B cell (primary cell): Measurements from ENCODE around the gene SLC9C2. TPM values are rescaled to one million over a fixed set of nuclear protein-coding genes. Genes with fewer than 3 reads are reported as not detected.

Experiments used
- ATAC-seq: fragments of 200-7000 bp; cut with Tn5 transposase; one replicate; pipeline ENCODE4 v1.10.0; 2021; ENCODE audit warnings: low read depth, mild to moderate bottlenecking, moderate number of reproducible peaks, moderate library complexity
- CTCF ChIA-PET: fragments of 350-600 bp; sonication (Branson Sonifier 250); formaldehyde crosslinking; loops from one replicate; lab custom pipeline; 2021; ENCODE audit warnings: antibody characterized with exemption, inconsistent platforms; lab: Charles Lee
- POLR2A ChIA-PET: fragments of 350-600 bp; sonication (Branson Sonifier 250); formaldehyde crosslinking; loops from one replicate; lab custom pipeline; 2021; ENCODE audit warnings: antibody characterized with exemption; lab: Charles Lee
- DNase-seq: peaks from one replicate; pipeline ENCODE4 v3.0.0; 2013
- H2AFZ ChIP-seq: 2 replicates; pipeline ENCODE4 v1.6.1; 2012; ENCODE audit warnings: mild to moderate bottlenecking, low read depth, low read length; ENCODE audit not compliant: insufficient read depth, poor library complexity, severe bottlenecking
- H3K27ac ChIP-seq, 2 donors: 1 replicate in 1 of 2; 2 replicates in 1 of 2; pipeline ENCODE4 v1.5.1; 2012 to 2013; ENCODE audit warnings: low read length in 2 of 2, mild to moderate bottlenecking in 2 of 2, moderate library complexity in 1 of 2
- H3K27me3 ChIP-seq, 4 experiments: fragments of 200-600 bp in 1 of 4; sonication (generic) in 1 of 4; replicated peaks in 1 of 4; 1 replicate in 2 of 4; 2 replicates in 2 of 4; pipeline versions ENCODE4 v1.6.1 to v1.7.0; 2013 to 2016; ENCODE audit warnings: low read length in 3 of 4, mild to moderate bottlenecking in 2 of 4, mixed read lengths in 1 of 4, moderate library complexity in 1 of 4; ENCODE audit not compliant: insufficient read depth in 4 of 4, control insufficient read depth in 3 of 4; ENCODE audit errors: control extremely low read depth in 1 of 4
- H3K36me3 ChIP-seq, 2 experiments: replicated peaks in 1 of 2; 1 replicate in 1 of 2; 2 replicates in 1 of 2; pipeline versions ENCODE4 v1.6.1 to v1.7.1; 2013; ENCODE audit warnings: low read length in 1 of 2; ENCODE audit not compliant: insufficient read depth in 2 of 2, control insufficient read depth in 1 of 2; ENCODE audit errors: control extremely low read depth in 1 of 2, extremely low read depth in 1 of 2
- H3K4me1 ChIP-seq, 2 donors: fragments of 200-600 bp in 1 of 2; sonication (generic) in 1 of 2; 1 replicate in 1 of 2; 2 replicates in 1 of 2; pipeline versions ENCODE4 v1.5.1 to v1.6.1; 2013 to 2017; ENCODE audit warnings: low read length in 2 of 2; ENCODE audit not compliant: control insufficient read depth in 2 of 2, insufficient read depth in 2 of 2
- H3K4me2 ChIP-seq: replicated peaks from 2 replicates; pipeline ENCODE3; 2012; ENCODE audit warnings: mild to moderate bottlenecking, low read depth, low read length; ENCODE audit not compliant: poor library complexity, severe bottlenecking
- H3K4me3 ChIP-seq, 5 experiments: fragments of 200-600 bp in 1 of 5; sonication (generic) in 1 of 5; 1 replicate in 3 of 5; 2 replicates in 2 of 5; pipeline versions ENCODE4 v1.5.1 to v1.7.0; 2011 to 2016; ENCODE audit warnings: low read length in 4 of 5, mild to moderate bottlenecking in 4 of 5, low read depth in 2 of 5, control low read depth in 1 of 5, moderate library complexity in 1 of 5; ENCODE audit not compliant: insufficient read depth in 1 of 5; ENCODE audit errors: control extremely low read depth in 1 of 5, extremely low read depth in 1 of 5
- H3K79me2 ChIP-seq: fragments of 200-600 bp; sonication (generic); one replicate; pipeline ENCODE4 v1.6.0; 2016; ENCODE audit warnings: low read length; ENCODE audit not compliant: control insufficient read depth, insufficient read depth
- H3K9ac ChIP-seq: fragments of 200-600 bp; sonication (generic); 2 replicates; pipeline ENCODE4 v1.6.1; 2017; ENCODE audit warnings: mild to moderate bottlenecking, low read length, moderate library complexity
- H3K9me3 ChIP-seq, 3 donors: one replicate each; pipeline versions ENCODE4 v1.6.1 to v1.7.1; 2013; ENCODE audit warnings: low read length in 2 of 3; ENCODE audit not compliant: control insufficient read depth in 2 of 3, insufficient read depth in 1 of 3; ENCODE audit errors: control extremely low read depth in 1 of 3
- H4K20me1 ChIP-seq: 2 replicates; pipeline ENCODE4 v1.6.0; 2012; ENCODE audit warnings: mild to moderate bottlenecking, low read length; ENCODE audit not compliant: insufficient read depth, control insufficient read depth, poor library complexity, severe bottlenecking
- H3K27ac Mint-ChIP-seq: one replicate; pipeline ENCODE4 v1.8.0; 2021; ENCODE audit warnings: mixed read lengths
- H3K27me3 Mint-ChIP-seq: one replicate; pipeline ENCODE4 v1.8.0; 2021; ENCODE audit warnings: mixed read lengths
- H3K4me1 Mint-ChIP-seq: one replicate; pipeline ENCODE4 v1.8.0; 2021; ENCODE audit warnings: mixed read lengths
- H3K4me3 Mint-ChIP-seq: one replicate; pipeline ENCODE4 v1.8.0; 2021; ENCODE audit warnings: mixed read lengths
- H3K9me3 Mint-ChIP-seq: one replicate; pipeline ENCODE4 v1.8.0; 2022; ENCODE audit warnings: mixed read lengths; ENCODE audit not compliant: insufficient read depth
- CTCF ChIP-seq: fragments of 200-600 bp; IDR thresholded peaks from one replicate; pipeline ENCODE4 v1.8.0; 2022; ENCODE audit warnings: antibody characterized with exemption, mild to moderate bottlenecking
- EZH2 ChIP-seq: IDR thresholded peaks from 2 replicates; pipeline ENCODE4 v1.6.1; 2012; ENCODE audit warnings: borderline replicate concordance, low read depth, mild to moderate bottlenecking, moderate library complexity, low read length; ENCODE audit not compliant: insufficient read depth, poor library complexity, severe bottlenecking
- WGBS: methylation state at CpG from one replicate; pipeline ENCODE4 v1.1.5; 2013; ENCODE audit warnings: missing lambda C conversion rate; ENCODE audit not compliant: insufficient coverage; 5-methylcytosine and 5-hydroxymethylcytosine counted together
- intact Hi-C: fragments of 100-400 bp; cut with micrococcal nuclease; formaldehyde crosslinking; loops from one replicate; pipeline ENCODE4 v1.10.0; 2022
- polyA plus RNA-seq: library from polyadenylated mRNA; depleted of rRNA; stranded (reverse); fragments of >200 nt; gene quantifications from 2 replicates; pipeline ENCODE4 v1.2.3, GENCODE V29; 2012
- total RNA-seq, 2 donors: library from RNA; stranded (reverse); fragments of 120-200 nt in 1 of 2; gene quantifications; 1 replicate in 1 of 2; 2 replicates in 1 of 2; pipeline versions ENCODE4 v1.2.3 to v1.2.4, GENCODE V29; 2013 to 2022

SLC9C2 gene
- total and polyA plus RNA-seq, 2 donors (not counting 1 experiment from before 2014, with no cell fraction given) = not detected

- ChIA-PET CTCF (interaction anchor here (5.1 kb wide), 1 partner anchor 49 kb away, joined by 46 read pairs; no protein-coding TSS in a partner anchor), POLR2A (no interaction called here)
- Histone ChIP-seq H3K79me2 (peaks cover 27% of the 10 kb centered on the region), H2AFZ (no peak overlapping the region), H3K4me3 (no peak overlapping the region), H3K4me2 (no peak overlapping the region), H3K27me3 (no peaks in the 10 kb centered on the region), H4K20me1 (no peaks in the 10 kb centered on the region), H3K36me3 (peaks cover 2 to 32% of the 10 kb centered on the region in 2 experiments), H3K27ac (no peak overlapping the region), H3K9me3 (no peaks in the 10 kb centered on the region), H3K9ac (no peak overlapping the region), H3K4me1 (peaks cover 22 to 23% of the 10 kb centered on the region in 2 donors)
- intact Hi-C loops = loop anchor here (5.0 kb wide), 3 partner anchors 272 to 732 kb away; partner anchors contain the start of genes RC3H1 and TNFSF4
- ATAC-seq (no peak), DNase-seq (no peak)
- no peaks in the 10 kb centered on the region for H3K27me3 Mint-ChIP-seq
- peaks cover 38% of the 10 kb centered on the region for H3K4me1 Mint-ChIP-seq
- H3K4me3 Mint-ChIP-seq = no peak overlapping the region
- TF ChIP-seq CTCF (no peak), EZH2 (no peak)
- no peaks in the 10 kb centered on the region for H3K9me3 Mint-ChIP-seq
- H3K27ac Mint-ChIP-seq = no peak overlapping the region
- no CpG with 5 or more reads among the region's 4 CpGs for WGBS
Measured at GRCh38 chr1:173479649-173480048, 123.2 kb downstream of the SLC9C2 start.

GRCh38 chr1:173478094-173478674 is 124.7 kb downstream of the SLC9C2 start:
- H3K4me1 ChIP-seq = peaks cover 22 to 23% of the 10 kb centered on the region in 2 donors
- no peak for ATAC-seq
- peak overlapping the region in 4 of 5 experiments; percentile 71 to 87 (median 87) for H3K4me3 ChIP-seq
- H2AFZ ChIP-seq = peak overlapping the region; percentile 98
- no peaks in the 10 kb centered on the region for H4K20me1 ChIP-seq
- H3K4me2 ChIP-seq = peak overlapping the region; percentile 97
- no peak for TF ChIP-seq EZH2
- TF ChIP-seq CTCF = no peak
- no peaks in the 10 kb centered on the region for H3K9me3 ChIP-seq
- peak overlapping the region in 1 of 2 donors; percentile 83 for H3K27ac ChIP-seq
- H3K27me3 ChIP-seq = no peaks in the 10 kb centered on the region
- DNase-seq = no peak
- no peaks in the 10 kb centered on the region for H3K27me3 Mint-ChIP-seq
- whole genome bisulfite sequencing = 14% methylated on average over 8 of the region's 9 CpGs
- peaks cover 27% of the 10 kb centered on the region for H3K79me2 ChIP-seq
- H3K4me3 Mint-ChIP-seq = peak overlapping the region; percentile 94
- peaks cover 42% of the 10 kb centered on the region for H3K4me1 Mint-ChIP-seq
- H3K9ac ChIP-seq = peak overlapping the region; percentile 91
- H3K9me3 Mint-ChIP-seq = no peaks in the 10 kb centered on the region
- peak overlapping the region; percentile 94 for H3K27ac Mint-ChIP-seq
- ChIA-PET POLR2A (interaction anchor here (1.5 to 2.1 kb wide), 3 partner anchors 60 to 1521 kb away, joined by 3 to 15 read pairs (median 5); no protein-coding TSS in a partner anchor), CTCF (interaction anchor here (0.6 to 5.1 kb wide), 7 partner anchors 43 to 1647 kb away, joined by 3 to 46 read pairs (median 5); no protein-coding TSS in a partner anchor)
- peaks cover 2 to 22% of the 10 kb centered on the region in 2 experiments for H3K36me3 ChIP-seq
- intact Hi-C loops = loop anchor here (5.0 kb wide), 3 partner anchors 271 to 731 kb away; partner anchors contain the start of genes RC3H1 and TNFSF4
